ENCODE measurements around the gene EPGN. TPM values are rescaled to one million over a fixed set of nuclear protein-coding genes. Genes with fewer than 3 reads are reported as not detected.

The EPGN gene
- total and polyA plus RNA-seq, 2 of the 13 experiments (the other 11 are each of a cell fraction or from before 2014, with no cell fraction given) = not detected

DNA sequence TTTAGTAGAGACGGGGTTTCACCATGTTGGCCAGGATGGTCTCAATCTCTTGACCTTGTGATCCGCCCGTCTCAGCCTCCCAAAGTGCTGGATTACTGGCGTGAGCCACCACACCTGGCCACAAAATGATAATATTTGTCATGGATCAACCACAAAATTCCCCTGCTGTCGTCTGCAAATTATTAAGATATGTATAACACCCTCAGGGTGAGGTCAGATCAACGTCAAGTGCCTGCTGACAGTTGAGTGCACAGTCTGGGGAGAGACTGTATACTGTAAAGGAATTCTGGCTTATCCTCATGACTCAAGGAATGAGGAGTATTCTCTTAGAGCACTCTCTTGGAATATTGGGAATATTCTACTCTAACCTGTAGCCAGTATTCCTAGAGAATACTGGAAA, 11.2 kb downstream of the EPGN start:
- POLR2A ChIA-PET = no interaction called here
- H3K4me1 ChIP-seq (ENCODE audit: insufficient read depth, low read length) = no peaks in the 10 kb centered on the region
- no peak overlapping the region for H3K27ac ChIP-seq (ENCODE audit: extremely low read length, insufficient read depth, low read length)
- H3K79me2 ChIP-seq (ENCODE audit: insufficient read depth, low read length) = no peaks in the 10 kb centered on the region
- no TSS peak for BruUV-seq (replicated peaks)
- no peak overlapping the region for H3K4me2 ChIP-seq (ENCODE audit: low read depth, low read length)
- no peaks in the 10 kb centered on the region for H3K36me3 ChIP-seq (replicated peaks in 1 of 2; ENCODE audit: control insufficient read depth in 1 of 2, insufficient read depth in 2 of 2, low read length in 2 of 2)
- CTCF ChIA-PET (ENCODE audit: low intra/inter-chr PET ratio, low total read pairs) = interaction anchor here (3.2 kb wide), 1 partner anchor 356 kb away, joined by 25 read pairs; no protein-coding TSS in a partner anchor
- H3K4me3 ChIP-seq (replicated peaks in 1 of 3; ENCODE audit: insufficient read depth in 1 of 3, low read depth in 2 of 3, low read length in 3 of 3) = no peak overlapping the region
- FAIRE-seq (no peak), ATAC-seq (no peak), DNase-seq (ENCODE audit: low spot score) (no peak)
- no peak for TF ChIP-seq ZFP41 (CRISPR knock-in tag; IDR thresholded peaks at IDR 0.05; ENCODE audit: borderline replicate concordance)
- TF ChIP-seq BHLHE40 (IDR thresholded peaks at IDR 0.05; ENCODE audit: low read length) = no peak
- no peak for TF ChIP-seq ATM (IDR thresholded peaks at IDR 0.05; ENCODE audit: borderline replicate concordance)
- no peak for TF ChIP-seq ZFP36L2 (CRISPR knock-in tag; IDR thresholded peaks at IDR 0.05)
- TF ChIP-seq ZNF564 (CRISPR knock-in tag; IDR thresholded peaks at IDR 0.05) = no peak
- TF ChIP-seq, protein P1, sequence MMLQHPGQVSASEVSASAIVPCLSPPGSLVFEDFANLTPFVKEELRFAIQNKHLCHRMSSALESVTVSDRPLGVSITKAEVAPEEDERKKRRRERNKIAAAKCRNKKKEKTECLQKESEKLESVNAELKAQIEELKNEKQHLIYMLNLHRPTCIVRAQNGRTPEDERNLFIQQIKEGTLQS (CRISPR knock-in tag; IDR thresholded peaks at IDR 0.05) = no peak
- TF ChIP-seq GZF1 (CRISPR knock-in tag; IDR thresholded peaks at IDR 0.05) = no peak
- no peak for TF ChIP-seq HNF4A (CRISPR knock-in tag; IDR thresholded peaks at IDR 0.05)
- no peak for TF ChIP-seq CC2D1A (CRISPR knock-in tag; IDR thresholded peaks at IDR 0.05)
- TF ChIP-seq, protein P2, sequence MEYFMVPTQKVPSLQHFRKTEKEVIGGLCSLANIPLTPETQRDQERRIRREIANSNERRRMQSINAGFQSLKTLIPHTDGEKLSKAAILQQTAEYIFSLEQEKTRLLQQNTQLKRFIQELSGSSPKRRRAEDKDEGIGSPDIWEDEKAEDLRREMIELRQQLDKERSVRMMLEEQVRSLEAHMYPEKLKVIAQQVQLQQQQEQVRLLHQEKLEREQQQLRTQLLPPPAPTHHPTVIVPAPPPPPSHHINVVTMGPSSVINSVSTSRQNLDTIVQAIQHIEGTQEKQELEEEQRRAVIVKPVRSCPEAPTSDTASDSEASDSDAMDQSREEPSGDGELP (IDR thresholded peaks at IDR 0.05; ENCODE audit: borderline replicate concordance, low read depth) = no peak
- 41% methylated on average over 5 of the region's 6 CpGs for WGBS (ENCODE audit: low lambda C conversion rate)
- H2AFZ ChIP-seq (ENCODE audit: low read length) = no peak overlapping the region
- intact Hi-C loops (cut with micrococcal nuclease; ENCODE audit: unreplicated experiment) (no loop called here), in situ Hi-C loops (cut with HindIII; ENCODE audit: extremely low pct_ligation_motif_present, low pct_unique_long_range_greater_than_20kb) (no loop called here)
- H4K20me1 ChIP-seq (ENCODE audit: insufficient read depth, low read length) = no peaks in the 10 kb centered on the region
- H3K27me3 ChIP-seq (ENCODE audit: control insufficient read depth in 1 of 2, insufficient read depth in 2 of 2, low read length in 2 of 2) = no peaks in the 10 kb centered on the region
- H3K9me3 ChIP-seq (ENCODE audit: low read length) = no peaks in the 10 kb centered on the region
- no peak overlapping the region for H3K9ac ChIP-seq (ENCODE audit: insufficient read depth, low read depth, low read length)
